ENCODE measurements around the gene MPZL2. TPM values are rescaled to one million over a fixed set of nuclear protein-coding genes. Genes with fewer than 3 reads are reported as not detected.
A peak's percentile ranks its signal among the peaks of the same experiment; 100 is the strongest.
"Not testable (repeated sequence)": the region's sequence is repeated elsewhere in the genome, so short reads cannot be mapped to it uniquely, and the experiment has no call there.

Gene MPZL2
- not detected in 2 replicates for total RNA-seq
- polyA plus RNA-seq (2012), result not detected

DNA sequence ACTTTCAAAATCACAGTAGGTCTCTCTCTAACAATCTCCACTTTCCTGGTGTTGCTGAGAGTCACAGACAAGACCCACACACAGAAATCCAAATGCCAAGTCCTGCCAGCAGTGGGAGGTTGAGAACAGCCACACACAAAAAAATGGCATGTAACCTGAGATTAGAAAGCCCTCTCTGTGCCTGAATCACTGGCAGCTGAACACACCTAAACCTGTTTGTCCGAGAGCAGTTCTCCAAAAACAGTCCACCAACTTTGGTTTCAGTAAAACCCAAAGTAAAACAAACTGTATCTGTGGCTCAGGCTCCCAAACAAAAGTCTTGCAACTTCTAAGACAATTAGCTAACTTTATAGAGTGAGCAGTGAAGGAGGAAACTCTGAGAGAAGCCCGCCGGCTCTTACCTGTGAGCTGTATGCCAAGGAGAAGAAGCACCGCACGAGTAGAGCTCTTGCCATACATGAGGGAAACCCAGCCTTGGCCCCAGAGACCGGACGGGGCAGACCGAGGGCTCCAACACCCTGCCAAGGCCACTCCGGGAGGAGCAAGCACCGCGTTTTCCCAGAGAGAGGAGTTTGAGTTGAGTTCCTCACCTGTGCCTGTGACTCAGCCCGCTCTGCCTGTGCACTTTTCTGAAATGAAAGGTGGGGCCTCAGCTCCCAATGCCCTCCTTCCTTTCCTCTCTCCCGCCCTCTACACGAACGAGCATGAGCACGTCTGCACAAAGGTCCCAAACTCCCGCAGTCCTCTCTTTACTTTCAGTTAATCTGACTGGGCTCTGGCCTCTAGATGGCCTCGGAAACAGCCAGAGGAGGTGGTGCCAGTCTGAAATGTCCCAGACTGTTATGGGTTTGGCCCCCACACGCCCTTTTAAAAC is at the start of gene MPZL2:
Gene MPZL2, minus strand, starts transcription at position 603 of the 874 bp plus-strand sequence. Its CDS starts 144 bp downstream, at position 459.
- DNase-seq (ENCODE audit: low read depth), result no peak

DNA sequence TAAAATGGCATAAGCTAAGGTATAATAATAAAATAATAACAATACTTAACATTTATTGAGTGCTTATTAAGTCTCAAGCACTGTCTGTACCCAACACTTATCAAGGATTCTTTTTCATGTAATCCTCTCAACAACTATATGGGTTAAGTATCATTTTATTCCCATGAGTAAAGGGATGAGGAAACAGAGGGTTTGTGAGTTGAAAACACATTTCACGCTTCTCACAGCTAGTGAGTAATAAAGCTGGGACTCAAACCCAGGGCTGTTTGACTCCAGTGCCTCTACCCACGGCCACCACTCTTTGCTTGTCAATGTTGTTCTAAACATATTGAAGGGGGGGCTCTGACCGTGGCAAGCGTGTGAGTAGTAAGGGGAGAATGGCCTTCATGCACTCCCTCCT is 49.1 kb upstream of the MPZL2 start:
- DNase-seq (ENCODE audit: low read depth), result no peak

DNA sequence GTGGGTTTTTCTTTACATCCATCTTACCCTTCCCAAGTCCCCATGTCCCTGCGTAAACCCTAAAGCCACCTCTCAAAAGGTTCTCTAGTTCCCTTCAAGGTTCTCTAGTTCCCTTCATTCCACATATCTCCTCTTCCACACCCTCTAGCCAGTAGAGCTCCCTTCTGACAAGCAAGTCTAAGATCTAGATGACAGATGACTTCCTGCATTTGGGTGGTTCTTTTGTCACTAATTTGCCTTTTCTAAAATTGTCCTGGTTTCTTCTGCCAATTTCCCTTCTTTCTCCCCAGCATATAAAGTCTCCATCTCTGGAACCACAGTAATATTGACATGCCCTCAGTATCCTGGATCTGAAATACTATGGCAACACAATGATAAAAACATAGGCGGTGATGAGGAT is 48.2 kb upstream of the MPZL2 start:
- no peak for DNase-seq (ENCODE audit: low read depth)

DNA sequence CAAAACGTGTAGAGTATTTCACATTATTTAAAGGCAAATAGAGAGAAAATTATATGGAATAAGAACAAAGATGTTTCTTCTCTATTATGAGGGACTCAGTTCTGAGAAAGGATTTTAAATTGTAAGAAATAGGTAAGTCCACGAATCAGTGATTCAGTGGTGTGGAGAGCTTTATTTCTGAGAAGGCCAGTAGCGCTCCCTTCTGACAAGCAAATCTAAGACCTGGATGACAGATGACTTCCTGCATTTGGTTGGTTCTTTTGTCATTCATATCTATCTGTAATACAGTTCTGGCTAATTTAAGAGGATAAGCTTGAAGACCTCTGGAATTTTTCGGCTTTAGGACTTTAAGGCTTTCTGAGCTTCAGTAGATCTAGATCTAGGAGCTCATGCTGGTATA is 47.4 kb upstream of the MPZL2 start:
- DNase-seq (ENCODE audit: low read depth), result no peak

DNA sequence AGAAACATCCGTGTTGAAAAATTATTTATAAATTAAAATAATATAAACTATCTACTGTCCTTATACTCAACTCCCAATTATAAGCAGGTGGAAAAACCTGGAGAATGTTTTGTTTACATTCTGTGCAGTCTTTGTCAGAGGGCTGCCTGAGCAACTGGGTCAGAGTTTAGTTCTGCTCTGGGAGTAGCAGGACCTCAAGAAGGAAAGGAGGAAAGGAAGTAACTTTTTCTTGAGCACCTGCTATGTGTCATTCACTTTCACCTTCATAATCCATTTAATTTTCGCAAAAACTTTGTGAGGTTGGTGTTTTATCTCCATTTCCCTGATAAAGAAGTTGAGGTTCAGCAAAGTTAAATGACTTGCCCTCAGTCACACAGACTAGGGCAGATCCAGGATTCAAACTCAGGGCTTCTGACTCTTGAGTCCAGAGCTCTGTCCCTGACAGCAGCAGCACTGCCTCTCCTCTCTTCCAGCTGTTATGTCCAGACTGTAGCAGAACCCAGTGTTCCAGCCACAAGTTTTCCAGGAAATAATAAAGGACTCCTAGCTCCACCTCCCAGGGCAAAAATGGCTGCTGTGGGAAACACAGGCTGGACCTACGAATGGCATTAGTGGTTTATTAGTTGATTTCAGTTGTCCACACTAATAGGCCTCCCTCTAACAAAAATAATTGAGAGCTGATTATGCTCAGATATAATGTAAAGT is 46.8 kb upstream of the MPZL2 start:
- no peak for DNase-seq (ENCODE audit: low read depth)

DNA sequence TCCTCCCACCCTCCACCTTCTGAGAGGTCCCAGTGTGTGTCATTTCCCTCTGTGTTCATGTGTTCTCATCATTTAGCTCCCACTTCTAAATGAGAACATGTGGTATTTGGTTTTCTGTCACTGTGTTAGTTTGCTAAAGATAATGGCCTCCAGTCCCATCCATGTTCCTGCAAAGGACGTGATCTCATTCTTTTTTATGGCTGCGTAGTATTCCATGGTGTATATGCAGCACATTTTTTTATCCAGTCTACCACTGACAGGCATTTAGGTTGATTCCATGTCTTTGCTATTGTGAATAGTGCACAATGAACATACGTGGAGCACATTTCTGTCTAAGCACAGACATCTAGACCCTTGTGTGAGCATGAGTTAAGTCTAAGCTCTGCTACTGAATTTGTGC is 46.2 kb upstream of the MPZL2 start:
- DNase-seq (ENCODE audit: low read depth), result no peak

DNA sequence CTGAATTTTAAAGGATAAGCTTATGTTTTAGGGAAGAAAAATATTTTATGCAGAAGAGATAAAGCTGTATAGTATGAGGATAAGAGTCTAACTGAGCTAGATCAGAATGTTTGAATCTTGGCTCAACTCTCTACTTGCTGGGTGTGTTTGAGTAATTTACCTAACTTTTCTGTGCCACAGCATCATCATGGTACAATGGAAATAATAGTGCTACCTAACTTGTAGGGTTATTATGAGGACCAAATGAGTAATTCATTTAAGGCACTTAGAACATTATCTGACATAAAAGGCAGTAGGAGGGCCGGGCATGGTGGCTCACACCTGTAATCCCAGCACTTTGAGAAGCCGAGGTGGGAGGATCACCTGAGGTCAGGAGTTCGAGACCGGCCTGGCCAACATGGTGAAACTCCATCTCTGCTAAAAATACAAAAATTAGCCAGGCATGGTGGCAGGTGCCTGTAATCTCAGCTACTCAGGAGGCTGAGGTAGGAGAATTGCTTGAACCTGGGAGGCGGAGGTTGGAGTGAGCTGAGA is 45.0 kb upstream of the MPZL2 start:
- DNase-seq (ENCODE audit: low read depth), result not testable (repeated sequence)

DNA sequence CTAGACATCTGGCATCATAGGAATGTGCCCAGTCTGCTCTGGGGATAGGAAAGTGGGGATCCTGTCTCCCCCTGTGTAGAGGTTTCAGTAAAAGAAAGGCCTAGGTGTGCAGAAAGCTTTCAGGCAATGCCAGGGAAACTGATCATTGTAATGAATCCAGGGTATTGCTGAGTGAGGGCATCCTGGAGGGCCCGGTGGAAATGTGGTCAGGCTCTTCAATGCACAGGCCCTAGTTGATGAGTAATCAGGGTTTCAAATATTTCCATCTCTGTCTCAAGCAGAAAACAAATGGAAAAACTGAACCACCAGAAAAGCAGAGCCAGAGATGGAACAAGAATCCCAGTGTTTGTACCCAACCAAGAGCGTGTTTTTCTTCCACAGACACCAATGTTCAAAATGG is 42.5 kb upstream of the MPZL2 start:
- no peak for DNase-seq (ENCODE audit: low read depth)

DNA sequence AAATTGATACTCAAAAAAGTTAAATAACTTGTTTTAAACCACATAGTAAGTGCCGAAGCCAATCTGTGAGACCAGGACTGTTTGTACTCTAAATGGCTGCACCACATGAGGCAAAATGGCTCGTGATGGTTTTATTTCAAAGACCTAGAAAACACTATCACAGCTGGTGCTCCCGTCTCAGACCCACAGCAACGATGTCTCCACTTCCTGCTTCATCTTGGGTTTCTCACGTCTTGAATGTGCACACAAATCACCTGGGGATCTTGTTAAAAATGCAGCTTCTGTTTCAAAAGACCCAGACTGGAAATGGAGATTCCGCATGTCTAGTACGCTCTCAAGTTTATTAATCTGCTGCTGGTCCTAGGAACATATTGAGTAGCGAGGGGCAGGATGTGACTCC is 41.6 kb upstream of the MPZL2 start:
- no peak for DNase-seq (ENCODE audit: low read depth)

DNA sequence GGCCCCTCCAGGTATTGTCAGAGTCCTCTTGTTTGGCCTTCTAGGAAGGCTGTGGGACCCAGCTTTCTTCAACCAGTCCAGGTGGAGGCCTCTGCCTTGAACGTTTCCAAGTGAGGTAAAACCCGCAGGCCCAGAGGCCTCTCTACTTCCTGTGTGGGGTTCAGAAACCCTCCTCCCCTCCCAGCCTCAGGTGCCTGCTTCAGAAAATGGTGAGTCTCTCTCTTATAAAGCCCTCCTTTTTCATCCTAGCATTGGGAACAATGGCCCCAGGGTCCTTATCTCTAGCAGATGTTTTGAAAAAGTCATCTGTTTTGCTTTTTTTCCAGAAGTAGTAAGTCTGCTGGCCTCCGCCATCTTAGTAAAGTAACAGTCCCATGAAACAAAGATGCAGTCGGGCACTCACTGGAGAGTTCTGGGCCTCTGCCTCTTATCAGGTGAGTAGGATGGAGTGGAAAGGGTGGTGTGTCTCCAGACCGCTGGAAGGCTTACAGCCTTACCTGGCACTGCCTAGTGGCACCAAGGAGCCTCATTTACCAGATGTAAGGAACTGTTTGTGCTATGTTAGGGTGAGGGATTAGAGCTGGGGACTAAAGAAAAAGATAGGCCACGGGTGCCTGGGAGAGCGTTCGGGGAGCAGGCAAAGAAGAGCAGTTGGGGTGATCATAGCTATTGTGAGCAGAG is 40.6 kb upstream of the MPZL2 start, which contains the start of gene CD3E:
Gene CD3E, plus strand, starts transcription at position 163 of the 681 bp plus-strand sequence. Its CDS starts 223 bp downstream, at position 386.
- no peak for DNase-seq (ENCODE audit: low read depth)

DNA sequence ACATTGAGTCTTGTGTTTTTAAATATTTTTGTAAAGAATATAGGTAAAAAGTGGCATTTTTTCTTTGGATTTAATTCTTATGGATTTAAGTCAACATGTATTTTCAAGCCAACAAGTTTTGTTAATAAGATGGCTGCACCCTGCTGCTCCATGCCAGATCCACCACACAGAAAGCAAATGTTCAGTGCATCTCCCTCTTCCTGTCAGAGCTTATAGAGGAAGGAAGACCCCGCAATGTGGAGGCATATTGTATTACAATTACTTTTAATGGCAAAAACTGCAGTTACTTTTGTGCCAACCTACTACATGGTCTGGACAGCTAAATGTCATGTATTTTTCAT is 40.1 kb upstream of the MPZL2 start:
- DNase-seq (ENCODE audit: low read depth), result no peak

DNA sequence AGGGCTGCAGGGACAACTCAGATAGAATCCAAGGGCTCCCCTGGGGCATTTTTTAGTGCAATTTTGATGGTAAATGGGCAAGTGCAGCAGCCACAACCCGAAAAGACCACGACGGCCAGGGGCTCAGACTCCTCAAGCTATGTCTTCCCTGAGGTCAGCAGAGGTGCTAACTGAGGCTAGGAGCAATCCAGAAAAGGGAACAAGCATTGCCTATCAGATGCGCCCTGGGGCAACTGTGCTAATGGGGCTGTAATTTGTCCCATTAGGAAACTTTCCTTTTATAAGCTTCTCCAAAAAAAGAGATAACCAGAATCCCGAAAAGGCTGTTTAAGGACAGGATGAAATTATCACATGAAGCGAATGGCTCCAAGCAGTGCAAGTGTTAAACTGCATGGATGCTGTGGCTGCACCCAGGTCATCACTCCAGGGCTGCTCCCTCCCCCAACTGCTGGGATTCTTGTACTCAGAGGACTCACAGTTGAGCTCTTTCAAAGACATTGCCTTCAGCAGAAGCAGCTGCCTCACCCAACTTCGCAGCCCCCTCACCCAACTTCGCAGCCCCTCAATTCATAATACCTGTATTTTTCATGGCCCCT is 37.6 kb upstream of the MPZL2 start:
- no peak for DNase-seq (ENCODE audit: low read depth)

DNA sequence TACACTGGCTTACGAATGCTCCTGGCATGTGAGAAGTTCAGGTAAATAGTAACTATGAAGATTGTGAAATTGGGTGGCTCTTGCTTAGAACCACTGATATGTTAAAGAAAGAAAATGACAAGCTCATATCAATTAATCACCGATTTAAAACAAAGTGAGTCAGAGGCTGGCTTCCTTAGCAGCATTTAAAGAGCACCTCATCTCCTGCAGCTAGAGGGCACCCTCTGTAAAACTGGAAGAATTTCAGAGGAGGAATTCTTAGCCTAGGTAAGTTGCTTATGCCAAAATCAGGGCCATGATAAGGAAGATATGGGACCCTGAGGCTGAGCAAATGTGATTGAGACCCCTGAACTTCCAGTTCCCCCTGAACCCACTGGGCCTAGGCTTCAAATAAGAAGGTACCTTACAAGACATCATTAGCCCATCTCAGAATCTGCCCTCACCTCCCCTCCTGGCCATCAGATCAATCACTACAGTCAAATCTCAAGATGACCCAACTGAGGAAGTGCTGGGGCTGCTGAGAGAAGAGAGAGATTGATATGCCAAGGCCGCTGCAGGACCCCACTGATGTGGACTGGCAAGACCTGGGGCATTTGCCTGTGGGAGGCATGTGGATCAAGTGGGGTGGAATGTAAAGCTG is 31.8 kb upstream of the MPZL2 start:
- peak; percentile 18 for DNase-seq (ENCODE audit: low read depth)

DNA sequence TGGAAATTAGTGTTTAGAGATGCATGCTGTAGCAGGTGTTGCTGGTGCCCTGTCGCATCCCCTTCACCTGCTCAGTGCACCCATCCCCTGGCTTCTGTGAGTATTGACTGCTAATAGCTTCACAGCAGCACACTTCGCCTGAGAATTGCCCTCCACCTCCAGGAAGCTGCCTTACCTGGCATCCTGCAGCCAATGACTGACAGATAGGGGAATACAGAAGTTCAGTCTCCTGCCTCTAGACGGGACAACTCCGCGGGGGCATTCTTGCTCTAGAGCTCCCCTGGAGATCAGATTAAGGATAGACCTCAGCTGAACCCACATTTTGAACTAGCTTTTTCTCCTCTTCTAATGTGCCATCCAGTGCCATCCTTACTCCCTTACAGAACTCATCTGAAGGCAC is 31.1 kb upstream of the MPZL2 start:
- no peak for DNase-seq (ENCODE audit: low read depth)

DNA sequence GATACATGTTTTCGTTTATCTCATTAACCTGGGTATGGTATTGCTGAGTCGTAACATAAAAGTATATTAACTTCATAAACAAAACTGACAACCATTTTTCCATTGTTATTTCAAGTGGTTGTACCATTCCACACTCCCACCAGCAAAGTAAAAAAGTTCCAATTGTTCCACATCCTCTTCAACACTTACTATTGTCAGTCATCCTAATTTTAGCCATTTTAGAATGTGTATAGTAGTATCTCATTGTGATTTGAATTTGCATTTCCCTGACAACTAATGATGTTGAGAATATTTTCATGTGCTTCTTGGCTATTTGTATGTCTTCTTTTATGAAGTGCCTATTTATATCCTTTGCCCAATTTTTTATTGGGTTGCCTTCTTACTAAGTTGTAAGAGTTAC is 30.0 kb upstream of the MPZL2 start:
- no peak for DNase-seq (ENCODE audit: low read depth)

DNA sequence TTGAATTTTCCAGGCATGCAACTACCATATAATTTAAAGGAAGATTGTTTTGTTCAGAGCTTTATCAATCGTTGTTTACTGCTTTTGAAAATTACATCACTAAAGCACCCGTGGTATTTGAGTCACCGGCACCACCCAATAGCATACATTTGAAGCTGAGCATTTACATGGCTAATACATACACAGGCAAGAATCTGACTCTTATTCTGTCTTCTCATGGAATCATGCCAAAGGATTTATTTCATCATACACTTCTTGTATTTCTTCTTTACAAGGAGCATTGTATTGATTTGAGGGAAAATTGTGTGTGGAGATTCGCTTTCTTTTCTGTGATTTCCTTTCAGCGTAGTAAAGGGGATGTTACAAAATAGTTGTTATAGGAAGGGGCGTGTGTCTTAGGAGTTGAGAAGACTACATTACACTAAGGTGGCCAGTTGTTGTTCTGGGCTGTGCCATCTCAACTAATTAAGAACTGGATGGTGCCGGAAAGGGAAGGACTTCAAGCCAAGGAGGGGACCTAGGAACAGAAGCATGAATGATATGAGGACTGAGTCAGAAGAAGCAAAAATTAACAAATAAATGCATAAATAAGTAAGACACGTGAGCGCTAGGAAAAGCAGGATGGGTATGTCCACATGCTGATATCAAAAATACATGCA is 27.5 kb upstream of the MPZL2 start:
- DNase-seq (ENCODE audit: low read depth), result no peak

DNA sequence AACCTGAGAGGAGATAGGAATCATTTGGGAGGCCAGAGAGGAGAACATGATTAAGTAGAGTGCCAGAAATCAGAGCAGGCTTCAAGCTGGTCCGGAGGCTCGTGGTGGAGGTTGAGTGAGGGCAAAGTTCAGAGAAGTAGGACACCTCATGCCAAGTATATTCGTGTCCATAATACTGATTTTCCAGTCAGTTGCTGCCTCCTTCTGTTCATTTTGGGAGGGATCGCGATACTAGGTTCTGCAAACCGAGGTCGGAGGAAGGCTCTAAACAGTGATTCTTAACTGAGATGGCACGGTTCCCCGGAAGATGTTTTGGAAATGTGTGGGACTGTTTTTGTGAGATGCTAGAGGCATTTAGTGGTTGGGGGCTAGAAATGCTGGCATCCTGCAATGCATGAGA is 26.8 kb upstream of the MPZL2 start:
- no peak for DNase-seq (ENCODE audit: low read depth)

DNA sequence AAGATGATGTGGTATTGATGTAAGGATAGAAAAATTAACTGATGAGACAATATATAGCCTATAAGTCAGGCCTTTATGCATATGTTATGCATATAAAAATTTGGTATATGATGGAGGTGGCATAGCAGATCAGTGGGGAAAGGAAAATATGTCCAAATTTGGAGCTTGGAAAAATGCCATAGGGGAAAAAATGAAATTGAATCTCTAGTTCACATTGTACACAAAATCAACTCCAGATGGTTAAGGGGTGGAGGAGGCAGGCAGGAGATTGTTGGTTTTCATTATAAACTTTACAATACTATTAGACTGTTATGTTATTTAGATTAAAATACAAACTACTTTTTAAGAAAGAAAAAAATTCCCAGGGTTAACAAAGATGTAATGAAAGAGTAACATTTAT is 25.3 kb upstream of the MPZL2 start:
- no peak for DNase-seq (ENCODE audit: low read depth)

DNA sequence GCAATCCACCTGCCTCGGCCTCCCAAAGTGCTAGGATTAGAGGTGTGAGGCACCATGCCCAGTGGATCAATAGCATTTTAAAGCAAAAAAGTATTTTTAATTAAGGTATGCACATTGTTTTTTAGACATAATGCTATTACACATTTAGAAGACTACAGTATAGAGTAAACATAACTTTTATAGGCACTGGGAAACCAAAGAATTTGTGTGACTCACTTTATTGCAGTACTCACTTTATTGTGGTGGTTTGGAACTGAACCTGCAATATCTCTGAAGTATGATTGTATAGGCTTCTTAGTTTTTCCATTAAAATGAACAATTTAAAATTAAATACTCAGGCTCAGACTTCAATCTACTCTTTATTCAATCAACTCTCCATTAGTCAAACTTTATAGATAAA is 22.9 kb upstream of the MPZL2 start:
- no peak for DNase-seq (ENCODE audit: low read depth)

DNA sequence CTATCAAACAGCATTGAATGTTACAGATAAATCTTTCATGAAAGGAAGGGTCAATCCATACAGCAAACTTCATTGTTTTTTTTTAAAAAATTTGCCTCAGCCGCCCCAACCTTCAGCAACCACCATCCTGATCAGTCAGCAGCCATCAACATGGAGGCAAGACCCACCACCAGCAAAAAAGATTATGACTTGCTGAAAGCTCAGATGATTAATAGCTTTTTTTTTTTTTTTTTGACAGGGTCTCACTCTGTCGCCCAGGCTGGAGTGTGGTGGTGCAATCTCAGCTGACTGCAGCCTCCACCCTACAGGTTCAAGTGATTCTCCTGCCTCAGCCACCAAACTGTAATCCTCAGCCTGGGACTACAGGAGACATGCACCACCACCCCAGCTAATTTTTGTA is 22.4 kb upstream of the MPZL2 start:
- DNase-seq (ENCODE audit: low read depth), result no peak

Measured in myocyte (in vitro differentiated cells).